ENCODE results near the gene CACNG1.

Gene CACNG1, protein sequence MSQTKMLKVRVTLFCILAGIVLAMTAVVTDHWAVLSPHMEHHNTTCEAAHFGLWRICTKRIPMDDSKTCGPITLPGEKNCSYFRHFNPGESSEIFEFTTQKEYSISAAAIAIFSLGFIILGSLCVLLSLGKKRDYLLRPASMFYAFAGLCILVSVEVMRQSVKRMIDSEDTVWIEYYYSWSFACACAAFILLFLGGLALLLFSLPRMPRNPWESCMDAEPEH

DNA sequence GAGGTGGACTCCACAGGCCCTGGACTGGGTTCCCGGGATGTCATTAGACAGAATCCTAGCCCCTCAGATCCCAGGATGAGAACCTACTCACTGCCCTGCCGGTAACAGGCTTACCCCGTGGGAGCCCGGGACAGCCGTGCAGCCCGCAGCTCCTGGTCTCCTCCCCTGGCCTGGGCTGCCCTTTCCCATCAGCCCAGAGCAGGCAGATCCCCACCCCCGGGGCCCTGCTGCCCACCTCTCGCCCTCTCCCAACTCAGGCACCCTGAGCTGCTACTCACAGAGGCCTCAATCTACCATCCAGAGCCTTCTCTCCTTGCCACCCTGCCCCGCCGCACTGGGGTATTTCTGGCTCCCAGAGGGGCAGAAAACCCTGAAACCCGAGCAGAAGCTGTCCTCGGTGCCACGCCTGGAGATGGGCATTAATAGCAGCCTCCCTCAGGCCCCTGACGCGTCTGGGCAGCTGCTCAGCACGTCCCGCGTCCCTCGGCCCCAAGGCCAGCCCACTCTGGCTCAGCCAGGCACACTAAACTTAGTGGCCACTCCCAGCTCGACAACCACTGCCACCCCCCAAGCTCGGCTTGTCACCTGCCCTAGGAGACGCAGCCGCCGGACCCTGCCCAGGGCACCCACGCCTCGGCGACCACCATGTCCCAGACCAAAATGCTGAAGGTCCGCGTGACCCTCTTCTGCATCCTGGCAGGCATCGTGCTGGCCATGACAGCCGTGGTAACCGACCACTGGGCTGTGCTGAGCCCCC lies at the start of gene CACNG1:
Gene CACNG1, plus strand, starts transcription at position 539 of the 757 bp plus-strand sequence. Its CDS starts 107 bp downstream, at position 646.
- DNase-seq (ENCODE audit: low read depth in 2 of 2), result no peak

DNA sequence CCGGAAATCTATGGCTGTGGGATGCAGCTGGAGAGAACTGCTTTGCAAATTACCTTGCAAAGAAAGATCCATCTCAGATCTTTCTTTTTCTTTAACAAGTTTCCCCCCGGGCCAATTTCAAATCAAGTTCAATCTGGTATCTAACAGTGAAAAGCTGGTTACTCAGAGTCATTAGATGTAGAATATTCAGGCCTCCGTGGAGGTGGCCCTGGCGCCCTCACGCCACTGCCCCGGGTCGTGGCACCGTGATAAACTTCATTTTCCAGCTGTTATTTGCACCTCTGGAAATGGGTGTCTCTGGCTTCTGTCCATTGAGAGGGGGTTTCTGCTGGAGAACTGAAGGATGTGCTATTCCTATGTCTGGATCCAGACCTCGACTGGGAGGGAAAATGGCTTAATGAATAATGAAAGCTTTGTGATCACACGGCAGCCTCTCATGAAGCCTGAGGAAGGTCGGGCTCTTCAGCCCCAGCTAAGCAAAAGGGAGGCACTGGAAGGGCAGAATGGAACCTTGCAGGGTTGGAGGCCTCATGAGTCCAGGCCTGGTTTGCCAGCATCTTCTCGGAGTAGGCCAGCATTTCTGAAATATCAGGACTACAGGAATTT lies 49.3 kb upstream of the CACNG1 start:
- DNase-seq (ENCODE audit: low read depth in 2 of 2), result no peak

DNA sequence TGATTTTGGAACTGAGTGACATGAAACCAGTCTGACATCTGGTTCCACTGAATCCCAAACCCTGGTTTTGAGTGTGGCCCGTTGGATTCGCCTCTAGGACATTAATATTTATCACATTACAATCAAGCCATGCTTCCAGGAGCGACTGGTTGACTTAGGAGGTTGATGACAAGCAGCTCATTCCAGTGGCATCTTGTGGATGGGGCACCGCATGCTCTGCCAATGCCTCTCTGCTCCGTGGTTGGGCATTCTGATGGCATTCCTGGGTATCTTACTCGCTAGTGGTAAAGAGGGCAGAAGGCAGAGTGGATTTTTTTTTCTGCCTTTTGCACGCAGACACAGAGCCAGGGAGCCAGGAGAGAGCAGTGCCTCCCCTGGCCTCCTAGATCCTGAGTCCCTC lies 48.4 kb upstream of the CACNG1 start:
- DNase-seq (ENCODE audit: low read depth in 2 of 2), result no peak

DNA sequence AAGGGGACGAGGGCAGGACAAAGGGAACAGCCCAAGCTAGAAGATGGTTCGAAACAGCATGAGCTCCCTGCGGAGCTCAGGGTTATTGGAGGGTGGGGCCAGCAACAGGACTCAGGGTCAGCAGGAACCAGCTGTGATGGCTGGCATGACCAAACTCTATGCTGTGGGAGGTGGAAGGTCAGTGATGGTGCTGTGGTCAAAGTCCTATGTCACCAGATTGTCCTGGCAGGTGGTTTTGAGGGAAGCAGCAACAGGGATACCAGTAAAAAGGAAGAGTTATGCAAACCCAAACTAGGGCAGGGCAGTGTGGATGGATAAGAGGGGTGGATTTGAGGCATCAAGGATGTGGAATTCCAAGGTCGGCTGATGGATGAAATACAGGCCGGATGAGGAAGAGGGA lies 47.4 kb upstream of the CACNG1 start:
- DNase-seq (ENCODE audit: low read depth in 2 of 2), result no peak

DNA sequence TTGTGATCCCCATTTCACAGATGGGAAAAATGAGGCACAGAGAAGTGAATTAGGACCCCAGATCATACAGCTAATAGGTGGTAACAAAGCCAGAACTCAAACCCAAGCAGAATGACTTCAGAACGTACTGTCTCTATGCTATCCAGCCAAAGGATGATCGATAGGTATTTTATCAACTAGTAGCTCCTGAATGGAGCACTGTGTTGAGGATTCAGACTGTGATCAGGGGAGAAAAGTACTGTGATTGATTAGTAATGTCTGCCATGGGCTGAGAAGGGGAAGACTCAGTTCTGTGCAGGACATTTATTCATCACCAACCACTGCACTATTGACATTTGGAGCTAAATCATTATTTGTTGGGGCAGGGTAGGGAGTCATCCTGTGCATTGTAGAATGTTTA lies 41.1 kb upstream of the CACNG1 start:
- DNase-seq (ENCODE audit: low read depth in 2 of 2), result no peak

DNA sequence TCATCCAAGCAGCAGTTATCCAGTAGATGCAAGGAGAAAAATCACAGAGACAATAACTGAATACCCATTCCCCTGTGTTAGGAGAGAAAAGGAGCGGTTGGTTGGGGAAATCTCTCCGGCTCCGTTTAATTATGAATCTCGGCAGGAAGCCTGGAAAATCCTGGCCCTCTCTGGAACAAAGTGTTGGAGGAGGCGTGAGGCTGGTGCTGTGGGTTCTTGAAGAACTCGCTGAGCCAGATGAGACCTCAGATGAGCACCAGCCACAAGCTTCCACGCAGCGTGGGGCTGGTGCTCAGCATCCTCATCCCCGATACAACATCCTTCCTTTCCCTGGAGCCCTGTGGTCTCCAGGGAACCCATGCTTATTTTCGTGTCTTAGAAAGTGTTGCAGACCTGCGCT lies 40.2 kb upstream of the CACNG1 start:
- no peak for DNase-seq (ENCODE audit: low read depth in 2 of 2)

DNA sequence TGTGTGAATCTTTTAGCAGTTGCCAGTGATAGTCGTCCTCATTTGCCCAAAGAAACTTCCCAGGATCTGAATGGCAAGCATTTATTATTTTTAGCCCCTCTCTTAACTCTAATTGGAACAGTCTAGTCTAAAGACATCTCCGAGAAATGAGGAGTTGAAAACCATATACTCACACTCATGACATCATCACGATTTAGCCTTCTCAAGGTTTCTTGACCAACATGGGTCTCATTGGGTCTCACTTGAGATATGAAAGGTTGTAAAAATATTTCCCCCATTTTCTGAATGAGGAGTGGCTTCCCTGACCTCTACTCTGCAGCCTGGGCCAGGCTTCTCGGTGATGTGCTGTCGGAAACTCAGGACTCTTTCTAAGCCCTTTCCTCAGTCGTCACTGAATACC lies 37.1 kb upstream of the CACNG1 start:
- no peak for DNase-seq (ENCODE audit: low read depth in 2 of 2)

DNA sequence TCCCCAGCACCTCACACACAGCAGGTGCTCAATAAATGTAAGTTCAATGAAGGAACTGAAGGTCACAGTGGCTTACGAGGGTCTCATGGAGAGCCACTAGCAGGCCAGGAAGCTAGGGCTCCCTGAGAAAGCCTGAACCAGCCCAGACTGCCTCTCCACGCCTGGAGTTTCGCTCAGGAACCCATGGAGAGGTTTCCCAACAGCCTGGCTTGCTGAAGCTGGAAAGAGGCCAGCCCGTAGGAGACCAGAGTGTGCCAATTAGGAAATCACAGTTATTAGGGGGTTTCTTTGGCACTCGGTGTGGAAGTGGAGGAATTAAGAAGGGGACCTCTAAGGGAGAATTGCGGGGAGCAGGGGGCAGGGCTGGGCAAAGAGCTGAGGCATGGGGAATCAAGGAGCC lies 36.3 kb upstream of the CACNG1 start:
- DNase-seq (ENCODE audit: low read depth in 2 of 2), result no peak

DNA sequence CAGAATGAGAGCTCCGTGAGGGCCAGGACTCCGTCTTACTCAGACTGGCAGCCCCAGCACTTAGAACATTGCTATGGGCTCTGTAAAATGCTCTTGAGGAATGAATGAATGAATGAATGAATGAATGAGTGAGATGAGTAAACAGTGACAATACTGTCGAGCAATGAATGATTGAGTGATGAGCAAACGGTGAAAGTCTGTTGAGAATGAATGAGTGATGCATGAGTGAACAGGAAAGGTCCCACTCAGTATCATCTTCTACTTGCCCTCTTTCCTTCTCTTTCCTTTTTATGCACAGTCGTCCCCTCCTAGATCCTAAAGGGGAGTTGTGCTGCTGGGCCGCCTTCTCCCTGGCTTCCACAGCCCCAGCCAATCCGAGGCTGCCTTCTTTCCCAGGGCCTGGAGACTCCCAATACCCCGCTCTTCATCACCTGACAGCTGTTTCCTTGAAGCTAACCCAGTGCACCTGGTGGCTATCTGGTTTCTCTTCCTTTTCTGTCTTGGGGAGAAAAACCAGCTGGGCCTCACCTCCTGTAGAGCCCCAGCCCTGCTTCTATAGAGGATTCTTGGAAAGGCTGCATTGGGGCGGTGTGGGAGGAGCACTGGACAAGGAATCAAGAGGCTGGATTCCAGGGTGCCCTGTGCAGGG lies 32.7 kb upstream of the CACNG1 start:
- no peak for DNase-seq (ENCODE audit: low read depth in 2 of 2)

DNA sequence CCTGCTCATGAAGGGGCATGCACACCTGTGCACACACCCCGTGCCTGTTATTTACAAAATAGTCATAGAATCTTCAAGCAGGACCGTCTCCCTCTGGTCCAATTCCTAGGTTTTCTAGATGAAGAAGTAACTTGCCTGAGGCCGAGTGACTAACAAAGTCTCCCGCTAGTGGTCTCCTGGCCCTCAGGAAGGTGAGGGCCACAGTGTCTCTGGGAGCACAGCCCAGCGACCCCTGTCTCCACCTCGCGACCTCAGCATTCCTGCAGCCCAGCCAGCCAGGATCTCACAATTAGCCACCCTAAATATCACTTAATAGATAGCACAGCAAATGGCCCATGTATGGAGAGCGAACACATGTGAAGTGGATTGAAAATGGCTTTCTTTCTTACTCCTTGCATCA lies 30.5 kb upstream of the CACNG1 start:
- no peak for DNase-seq (ENCODE audit: low read depth in 2 of 2)

DNA sequence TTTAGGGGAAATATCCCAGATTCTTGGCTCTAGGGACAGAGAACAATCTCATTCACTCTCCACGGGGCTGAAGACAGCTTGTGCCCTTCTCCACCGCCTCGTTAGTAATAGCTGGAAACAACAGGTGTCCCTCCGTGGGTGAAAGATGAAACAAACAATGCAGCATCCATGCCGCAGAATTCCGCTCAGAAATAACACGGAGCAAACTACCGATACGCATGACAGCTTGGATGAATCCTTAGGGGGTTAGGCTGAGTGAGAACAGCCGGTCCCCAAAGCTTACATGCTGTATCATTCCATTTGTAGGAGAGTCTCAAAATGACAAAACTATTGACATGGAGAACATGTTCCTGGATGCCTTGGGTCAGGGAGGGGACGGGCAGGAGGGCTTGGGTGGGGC lies 29.4 kb upstream of the CACNG1 start:
- no peak for DNase-seq (ENCODE audit: low read depth in 2 of 2)

DNA sequence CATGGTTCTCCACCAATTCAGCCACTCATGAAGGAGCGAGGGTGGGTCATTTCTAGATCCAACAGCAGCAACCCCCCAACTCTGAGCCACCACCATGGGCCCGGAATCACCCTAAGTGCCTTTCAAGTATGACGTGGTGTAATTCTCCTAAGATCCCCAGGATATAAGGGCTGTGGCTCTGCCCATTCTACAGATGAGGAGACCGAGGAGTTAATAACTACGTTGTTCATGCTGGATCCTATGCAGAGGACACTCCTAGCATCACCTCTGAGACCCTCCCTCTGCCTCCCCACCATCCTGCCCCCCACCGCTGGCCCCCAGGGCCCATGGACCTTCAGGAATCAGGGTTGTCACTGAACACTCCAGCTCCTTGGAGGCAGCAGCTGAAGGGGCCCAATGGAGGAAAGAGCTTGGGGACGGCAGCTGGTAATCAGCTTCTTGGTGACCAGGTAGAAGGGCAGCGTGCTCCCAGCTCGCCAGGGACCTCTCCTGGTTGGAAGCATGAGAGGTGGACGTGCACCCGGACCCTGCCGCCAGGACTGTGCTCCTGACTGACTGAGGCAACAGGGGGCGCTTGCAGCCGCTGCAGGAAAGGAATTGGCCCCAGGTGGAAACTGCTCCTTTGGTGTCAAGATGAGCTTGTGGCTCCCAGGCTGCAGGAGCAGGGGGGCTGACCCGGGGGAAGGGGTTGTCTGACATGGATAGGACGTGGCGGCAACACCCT lies 28.2 kb upstream of the CACNG1 start:
- no peak for DNase-seq (ENCODE audit: low read depth in 2 of 2)

DNA sequence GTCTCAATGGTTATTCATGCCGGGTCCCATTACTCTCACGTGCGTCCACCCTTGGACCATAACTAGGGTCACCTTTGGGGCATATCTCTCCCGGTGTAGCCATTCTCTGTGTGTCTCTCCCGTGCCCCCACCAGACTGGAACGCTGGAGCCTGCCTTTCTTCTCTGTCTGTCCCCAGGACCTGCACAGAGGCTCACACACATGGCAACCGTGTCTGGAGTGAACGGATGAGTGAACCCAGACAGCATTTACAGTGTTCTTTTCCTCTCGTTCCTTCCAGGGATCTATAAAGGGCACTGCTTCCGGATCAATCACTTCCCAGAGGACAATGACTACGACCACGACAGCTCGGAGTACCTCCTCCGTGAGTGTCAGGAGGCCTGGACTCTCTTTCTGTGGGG lies 26.4 kb upstream of the CACNG1 start:
- no peak for DNase-seq (ENCODE audit: low read depth in 2 of 2)

DNA sequence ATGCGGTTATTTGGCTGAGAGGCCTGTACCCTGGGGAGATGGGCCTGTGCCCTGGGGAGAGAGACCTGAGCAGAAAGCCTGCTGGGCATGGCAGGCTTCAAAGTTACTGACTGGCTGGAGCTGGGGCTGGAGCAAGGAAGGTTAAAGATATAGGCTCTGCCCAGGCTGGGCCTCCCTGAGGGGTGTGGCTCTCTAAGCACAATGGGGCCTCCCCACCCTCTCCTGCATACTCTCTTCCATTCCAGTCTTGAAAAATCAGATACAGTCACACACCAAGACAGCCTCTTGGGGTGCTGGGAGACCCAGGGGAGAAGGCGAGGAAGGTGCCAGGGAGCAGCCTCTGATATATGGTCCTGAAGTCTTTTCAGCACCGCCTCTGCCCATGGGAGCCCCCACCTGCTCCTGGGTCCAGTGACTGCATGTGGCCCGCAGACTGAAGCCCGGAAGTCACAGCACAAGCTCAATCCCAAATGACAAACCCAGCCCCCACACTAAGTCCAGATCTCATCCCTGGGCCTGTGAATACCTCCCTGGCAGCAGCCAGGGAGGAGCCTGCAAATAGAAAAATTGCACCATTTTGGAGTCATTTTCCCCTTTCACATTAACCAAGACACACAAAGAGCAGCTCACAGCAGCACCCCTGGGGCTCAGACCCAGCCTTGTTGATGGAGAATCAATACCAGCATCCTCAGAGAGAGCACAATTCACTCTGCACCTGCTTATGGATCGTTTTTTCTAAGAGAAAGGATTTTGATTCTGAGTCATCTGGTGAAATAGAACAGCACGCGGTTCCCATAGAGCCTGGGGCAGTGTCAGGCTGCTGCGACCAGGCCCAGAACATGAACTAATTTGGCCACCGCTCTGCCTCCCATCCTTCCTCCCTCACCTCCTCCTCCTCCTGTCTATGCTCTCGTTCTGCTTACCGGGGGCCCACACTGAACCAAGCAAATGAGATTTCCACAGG lies 25.6 kb upstream of the CACNG1 start:
- no peak for DNase-seq (ENCODE audit: low read depth in 2 of 2)

DNA sequence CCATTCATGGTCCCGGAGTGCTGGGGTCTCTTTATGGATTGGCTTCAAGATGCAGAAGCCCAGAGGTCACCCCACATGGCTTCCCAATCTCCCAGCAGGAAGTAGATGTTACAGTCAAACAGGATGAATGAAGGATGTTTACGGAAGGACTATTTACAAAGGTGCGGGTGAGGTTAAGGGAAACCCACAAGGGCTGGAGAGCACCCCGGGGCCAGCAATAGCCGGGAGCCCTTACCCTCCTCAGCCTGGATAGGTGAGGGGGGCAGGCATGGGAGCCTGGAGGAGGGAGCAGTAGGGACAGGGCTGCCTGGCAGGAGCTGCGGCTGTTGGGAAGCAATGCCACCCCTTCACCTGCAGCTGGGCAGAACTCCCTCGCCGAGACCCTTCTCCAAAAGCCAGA lies 24.5 kb upstream of the CACNG1 start:
- no peak for DNase-seq (ENCODE audit: low read depth in 2 of 2)

DNA sequence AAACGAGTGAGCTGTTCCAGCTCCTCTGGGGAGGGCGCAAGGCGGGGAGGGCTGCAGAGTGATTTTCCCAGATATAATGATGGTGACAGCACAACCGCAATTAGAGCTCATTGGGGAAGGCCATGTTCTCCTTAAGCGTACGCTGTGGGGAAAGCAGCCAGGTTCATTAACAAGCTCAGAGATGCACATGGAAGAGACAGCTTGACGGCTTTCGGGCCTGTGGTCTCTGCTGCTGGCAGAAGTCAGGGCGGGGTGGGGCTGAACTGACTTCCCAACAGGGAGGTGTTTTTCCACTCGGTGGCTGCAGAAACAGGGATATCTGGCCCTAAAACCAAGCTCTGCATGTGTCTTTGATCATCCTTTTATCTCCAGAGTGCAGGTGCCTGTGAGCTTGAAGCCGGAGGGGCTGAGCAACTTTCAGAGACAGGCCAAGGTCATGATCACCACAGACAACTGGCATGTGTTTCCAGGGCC lies 24.0 kb upstream of the CACNG1 start:
- no peak for DNase-seq (ENCODE audit: low read depth in 2 of 2)

DNA sequence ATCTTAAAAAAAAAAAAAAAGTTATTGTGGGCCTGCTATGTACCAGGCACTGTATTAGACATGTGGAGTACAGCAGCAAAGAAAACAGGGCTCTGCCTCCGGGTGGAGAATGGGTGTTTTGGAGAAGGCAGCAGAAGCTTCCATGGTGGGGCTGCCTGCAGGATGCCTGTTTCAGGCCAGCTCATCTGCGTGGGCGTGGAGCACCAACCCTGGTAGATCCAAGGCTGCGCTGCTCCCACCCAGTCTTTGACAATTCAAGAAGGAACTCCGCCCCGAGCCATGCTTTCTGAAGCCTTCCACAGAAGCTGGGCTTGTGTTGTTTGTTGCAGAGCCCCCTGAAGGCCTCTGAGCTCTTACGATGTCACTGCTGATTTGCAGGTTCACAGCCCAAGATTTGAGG lies 23.2 kb upstream of the CACNG1 start:
- no peak for DNase-seq (ENCODE audit: low read depth in 2 of 2)

DNA sequence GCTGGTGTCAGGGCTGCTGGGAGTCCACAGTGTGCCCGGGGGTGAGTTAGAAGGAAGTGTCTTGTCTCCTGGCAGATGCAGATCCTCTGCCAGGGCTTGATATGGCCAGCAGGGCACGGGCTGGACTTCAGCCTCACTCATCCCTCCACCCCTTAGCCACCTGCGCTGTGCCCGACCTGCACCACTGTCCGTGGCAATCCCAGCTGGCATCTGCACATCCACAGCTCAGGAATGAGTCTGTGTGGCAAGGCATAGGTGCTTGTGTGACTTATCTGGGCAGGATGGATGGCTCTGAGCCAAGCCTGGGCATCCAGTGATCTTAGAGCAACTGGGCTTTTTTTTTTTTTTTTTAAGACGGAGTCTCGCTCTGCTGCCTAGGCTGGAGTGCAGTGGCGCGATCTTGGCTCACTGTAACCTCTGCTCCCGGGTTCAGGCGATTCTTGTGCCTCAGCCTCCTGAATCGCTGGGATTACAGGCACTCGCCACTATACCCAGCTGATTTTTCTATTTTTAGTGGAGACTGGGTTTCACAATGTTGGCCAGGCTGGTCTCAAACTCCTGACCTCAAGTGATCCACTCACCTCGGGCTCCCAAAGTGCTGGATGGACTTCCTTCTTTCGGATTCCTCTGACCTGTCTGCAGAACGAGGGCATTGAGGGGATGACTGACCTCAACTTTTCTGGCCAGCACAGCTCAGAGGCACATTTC lies 22.5 kb upstream of the CACNG1 start:
- DNase-seq (ENCODE audit: low read depth in 2 of 2), result no peak

DNA sequence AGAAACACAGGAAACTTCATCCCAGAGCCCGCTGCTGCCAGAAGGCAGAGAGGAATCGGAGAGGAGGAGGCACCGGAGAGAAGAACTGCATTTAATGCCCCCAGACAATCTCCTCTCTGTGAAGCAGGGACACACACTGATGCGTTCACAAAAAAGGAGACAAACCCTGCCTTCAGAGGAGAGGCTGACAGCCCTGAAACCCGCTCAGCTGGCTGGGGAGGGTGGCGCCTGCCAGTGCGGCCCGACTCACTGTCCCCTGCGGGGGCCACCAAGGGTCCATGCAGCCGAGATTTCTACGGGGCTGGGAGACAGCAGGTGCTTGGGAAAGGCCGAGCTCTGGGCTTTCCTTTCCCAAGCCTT lies 21.9 kb upstream of the CACNG1 start:
- DNase-seq (ENCODE audit: low read depth in 2 of 2), result no peak

DNA sequence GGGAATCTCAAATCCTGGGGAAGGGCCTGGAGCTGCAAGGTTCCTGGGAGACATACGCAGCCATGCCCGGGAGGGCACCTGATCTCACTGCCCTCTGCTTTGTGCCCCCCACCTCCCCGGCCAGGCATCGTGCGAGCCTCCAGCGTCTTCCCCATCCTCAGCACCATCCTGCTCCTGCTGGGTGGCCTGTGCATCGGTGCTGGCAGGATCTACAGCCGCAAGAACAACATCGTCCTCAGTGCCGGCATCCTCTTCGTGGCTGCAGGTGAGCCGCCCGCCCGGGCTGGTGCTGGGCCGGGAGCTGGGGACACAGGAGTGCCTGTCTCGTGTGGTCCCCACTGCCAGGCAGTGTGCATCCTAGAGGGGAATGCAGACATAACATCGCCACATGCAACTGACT lies 19.6 kb upstream of the CACNG1 start:
- DNase-seq (ENCODE audit: low read depth in 2 of 2), result no peak

Measured in activated CD8-positive, alpha-beta memory T cell treated with anti-CD3 and anti-CD28 coated beads for 4 hours (primary cell).